ENCODE results near the gene TMEM89.

Gene TMEM89, protein sequence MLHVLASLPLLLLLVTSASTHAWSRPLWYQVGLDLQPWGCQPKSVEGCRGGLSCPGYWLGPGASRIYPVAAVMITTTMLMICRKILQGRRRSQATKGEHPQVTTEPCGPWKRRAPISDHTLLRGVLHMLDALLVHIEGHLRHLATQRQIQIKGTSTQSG

DNA sequence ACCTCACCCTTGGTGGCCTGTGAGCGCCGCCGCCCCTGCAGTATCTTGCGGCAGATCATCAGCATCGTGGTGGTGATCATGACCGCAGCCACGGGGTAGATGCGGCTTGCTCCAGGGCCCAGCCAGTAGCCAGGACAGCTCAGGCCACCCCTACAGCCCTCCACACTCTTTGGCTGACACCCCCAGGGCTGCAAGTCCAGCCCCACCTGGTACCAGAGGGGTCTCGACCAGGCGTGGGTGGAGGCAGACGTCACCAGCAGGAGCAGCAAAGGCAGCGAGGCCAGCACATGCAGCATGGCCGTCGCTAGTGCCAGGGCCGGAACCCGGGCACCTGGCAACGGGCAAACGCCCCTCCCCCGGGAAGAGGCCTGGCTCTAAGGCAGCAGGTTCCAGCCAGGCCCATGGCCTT, at the start of gene TMEM89:
TMEM89 (minus strand) TSS at position 309 of the 409 bp plus-strand sequence; CDS start at position 296, 13 bp downstream.
- no peak for DNase-seq

DNA sequence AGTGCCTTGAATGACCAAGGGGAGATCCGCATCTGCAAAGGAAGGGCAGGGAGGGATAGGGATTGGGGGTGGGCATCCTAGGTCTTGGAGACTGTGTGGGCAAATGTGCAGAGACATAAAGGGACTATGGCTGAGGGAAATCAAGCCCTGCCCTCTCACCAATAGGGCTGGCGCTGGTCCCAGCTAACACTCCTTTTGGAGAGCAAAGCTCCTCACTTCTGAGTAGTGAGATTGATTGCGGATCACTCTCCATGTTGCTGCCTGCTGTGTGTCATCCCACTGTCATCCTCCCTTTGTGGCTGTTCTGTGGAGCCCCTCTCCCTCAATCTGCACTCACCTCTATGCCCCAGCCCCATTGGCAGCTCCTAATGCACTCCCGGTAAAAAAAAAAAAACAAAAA, 43.4 kb upstream of the TMEM89 start:
- DNase-seq = no peak

DNA sequence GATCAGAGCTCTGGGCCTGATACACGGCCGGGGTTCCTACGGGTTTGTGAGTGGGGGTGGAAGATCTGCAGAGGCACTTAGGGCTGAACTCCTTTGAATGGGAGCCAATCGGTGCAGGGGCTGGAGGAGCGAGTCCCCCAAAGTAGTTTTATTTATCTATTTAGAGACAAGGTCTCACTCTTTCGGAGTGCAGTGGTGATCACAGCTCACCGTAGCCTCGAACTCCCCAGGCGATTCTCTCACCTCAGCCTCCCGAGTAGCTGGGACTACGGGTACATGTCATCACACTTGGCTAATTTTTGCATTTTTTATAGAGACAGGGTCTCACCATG, 42.7 kb upstream of the TMEM89 start:
- DNase-seq = no peak

DNA sequence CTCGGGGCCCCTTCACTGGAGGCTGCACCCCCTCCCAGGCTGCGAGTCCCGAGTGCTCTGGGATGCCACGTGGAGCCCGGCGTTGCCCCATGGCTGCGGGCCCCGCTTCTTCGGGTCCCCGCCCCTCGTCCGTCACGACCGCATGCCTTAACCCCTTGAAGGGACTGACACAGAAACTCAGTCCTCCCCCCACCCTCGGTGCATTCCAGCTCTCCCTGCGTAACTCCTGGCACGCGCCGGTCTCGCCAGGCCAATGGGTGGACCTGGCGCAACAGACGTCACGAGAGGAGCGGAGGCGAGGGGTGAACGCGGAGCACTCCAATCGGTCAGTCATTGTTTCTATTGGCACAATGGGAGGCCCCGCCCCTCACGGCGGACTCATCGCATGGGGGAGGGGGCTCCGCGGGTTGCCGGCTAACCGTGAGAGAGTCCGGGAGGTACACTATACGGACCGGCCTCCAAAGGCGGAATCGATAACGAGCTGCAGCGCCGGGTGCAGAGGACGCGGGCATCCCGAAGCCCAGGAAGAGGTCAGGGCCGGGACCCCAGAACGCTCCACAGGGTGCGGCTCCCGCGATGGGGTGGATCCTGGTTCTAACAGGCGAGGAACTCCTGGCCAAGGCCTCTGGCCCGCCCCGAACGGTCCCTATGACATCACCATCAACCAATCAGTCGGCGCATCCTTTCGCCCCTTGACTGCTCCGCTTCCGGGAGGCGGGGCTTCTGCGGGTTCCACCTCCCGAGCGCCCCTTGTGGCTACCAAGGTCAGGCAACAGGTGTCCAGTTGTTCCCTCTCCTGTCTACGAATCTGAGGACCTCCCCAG, 42.1 kb upstream of the TMEM89 start:
- DNase-seq = peak; percentile 98

DNA sequence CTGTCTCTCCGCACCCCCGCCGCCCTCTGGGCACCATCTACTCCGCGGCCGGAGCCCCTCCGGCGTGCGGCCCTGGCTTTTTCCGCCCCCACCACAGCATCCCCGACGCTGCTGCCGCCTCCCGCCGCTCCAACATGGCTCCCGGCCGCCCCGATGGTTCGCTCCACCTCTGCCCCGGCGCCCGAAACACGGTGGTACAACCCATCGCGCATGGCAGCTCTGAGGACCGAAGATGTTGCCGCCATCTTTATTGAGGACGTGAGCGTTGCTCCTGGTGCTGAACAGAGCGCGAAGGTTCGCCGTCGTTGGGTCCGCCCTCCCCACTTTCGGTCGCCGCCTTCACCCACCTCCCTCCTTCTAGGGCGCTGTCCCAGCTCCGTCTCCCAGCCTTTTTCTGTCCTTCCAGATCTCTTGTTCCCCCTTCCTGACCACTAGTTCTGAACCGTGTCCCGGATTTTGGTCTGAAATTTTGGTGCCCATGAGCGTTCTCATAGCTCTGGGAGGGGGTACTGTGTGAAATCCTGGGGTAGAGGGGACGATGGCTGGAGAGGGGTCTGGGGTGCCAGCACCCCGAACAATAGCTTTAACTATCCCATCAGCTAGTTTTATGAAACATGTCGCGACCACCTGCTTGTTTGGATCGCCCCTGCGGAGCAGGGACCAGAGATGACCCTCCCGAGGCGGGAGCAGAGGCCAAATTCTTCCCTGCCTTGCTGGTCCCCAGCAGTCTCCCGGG, 41.4 kb upstream of the TMEM89 start, which contains the start of gene CELSR3:
CELSR3 (minus strand) TSS at position 134 of the 736 bp plus-strand sequence. CDS start 252 bp downstream, outside the sequence.
- peak; percentile 81 for DNase-seq

DNA sequence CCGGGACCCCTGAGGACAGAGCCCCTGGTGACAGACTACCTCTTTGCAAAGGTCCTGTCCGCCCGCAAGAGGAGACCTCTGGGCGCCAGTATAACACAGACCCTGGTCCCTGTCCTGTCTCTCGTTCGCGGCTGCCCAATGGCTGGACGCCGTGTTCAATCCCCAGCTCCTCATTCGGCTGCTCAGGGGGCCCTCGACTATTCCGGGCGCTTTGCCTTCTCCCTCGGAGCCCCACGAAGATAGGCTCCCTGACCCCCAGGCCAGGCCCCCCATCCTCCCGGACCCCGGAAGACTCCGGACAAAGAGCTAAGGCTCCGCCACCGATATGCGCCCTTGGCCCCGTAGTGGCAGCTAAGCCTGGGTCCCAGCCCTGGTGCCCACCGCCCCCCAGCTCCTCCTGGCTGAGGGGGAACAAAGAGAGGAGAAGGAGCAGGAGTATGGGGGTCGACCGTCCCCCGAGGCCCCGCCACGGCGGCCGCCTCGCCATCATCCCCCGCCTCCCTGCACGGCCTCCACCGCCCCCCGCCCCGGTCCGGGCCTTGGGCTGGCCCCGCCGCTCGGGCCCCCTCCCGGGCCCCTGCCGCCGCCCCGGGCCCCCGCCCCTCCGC, 40.7 kb upstream of the TMEM89 start:
- DNase-seq = no peak

DNA sequence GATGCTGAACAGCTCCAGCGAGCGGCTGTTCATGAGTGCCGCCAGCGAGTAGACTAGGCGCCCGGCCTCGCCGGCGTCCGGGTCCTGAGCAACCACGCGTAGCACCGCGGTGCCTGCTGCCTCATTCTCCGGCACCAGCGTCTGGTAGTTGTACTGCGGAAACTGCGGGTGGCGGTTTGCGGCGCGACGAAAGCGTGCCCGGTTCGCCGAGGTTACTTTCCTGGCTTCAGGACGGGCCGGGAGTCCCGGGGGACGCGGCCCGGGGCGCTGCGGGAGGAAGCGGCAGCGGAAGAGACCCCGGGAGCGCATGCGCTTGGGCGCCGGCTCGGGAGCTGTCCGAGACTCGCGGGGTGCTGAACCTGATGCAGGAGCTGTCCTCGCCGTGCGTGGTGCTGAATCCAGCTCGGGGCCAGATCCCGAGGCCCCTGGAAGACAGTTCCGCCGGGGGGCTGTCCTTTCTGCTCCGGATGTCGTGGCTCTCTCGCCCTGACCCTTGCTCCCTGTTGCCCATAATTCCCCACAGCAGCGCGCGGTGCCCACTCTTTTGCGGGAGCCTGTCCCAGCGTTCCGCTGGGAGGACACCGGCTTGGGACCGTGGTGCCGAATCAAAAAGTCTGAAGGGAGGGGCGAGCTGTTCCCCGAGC, 40.1 kb upstream of the TMEM89 start:
- peak; percentile 46 for DNase-seq

DNA sequence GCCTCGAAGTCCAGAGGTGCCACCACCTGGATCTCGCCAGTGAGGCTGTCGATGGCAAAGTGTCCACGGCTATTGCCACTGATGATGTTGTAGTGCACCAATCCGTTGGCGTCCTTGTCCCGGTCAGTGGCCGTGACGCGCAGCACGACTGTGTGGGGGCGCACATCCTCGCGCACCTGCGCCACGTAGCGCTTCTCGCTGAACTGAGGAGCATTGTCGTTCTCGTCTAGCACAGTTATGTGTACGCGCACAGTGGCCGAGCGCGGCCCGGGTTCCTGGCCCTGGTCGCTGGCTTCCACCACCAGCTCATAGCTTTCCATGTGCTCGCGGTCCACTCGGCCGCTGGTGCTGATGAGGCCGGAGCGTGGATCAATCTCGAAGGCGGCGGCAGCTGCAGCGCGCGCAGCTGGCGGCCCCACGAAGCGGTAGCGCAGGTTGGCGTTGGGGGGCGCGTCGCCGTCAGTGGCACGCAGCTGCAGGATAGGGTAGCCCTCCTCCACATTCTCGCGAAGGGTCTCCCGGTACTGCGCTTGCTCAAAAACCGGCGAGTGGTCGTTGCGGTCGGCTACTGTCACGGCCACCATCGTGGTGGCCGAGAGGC, 39.3 kb upstream of the TMEM89 start:
- no peak for DNase-seq

DNA sequence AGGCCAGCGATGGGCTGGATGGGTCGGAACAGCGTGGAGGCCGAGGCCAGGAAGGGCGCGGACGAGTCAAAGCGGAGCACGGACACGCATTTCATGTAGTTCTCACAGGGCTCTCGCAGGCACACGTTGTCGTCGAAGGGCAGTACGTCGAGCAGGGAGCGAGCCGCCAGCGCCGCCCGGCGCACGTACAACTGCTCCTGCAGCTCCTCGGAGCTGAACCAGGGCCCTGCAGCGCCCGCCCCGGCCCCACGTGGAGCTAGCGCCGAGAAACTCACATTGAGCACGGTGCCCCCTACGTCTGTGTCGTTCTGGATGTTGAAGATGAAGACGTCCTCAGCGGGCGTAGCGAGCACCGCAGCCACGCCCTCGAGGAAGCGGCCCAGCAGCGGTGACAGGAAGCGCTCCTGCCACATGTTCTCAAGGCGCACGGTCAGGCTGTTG, 35.3 kb upstream of the TMEM89 start:
- no peak for DNase-seq

DNA sequence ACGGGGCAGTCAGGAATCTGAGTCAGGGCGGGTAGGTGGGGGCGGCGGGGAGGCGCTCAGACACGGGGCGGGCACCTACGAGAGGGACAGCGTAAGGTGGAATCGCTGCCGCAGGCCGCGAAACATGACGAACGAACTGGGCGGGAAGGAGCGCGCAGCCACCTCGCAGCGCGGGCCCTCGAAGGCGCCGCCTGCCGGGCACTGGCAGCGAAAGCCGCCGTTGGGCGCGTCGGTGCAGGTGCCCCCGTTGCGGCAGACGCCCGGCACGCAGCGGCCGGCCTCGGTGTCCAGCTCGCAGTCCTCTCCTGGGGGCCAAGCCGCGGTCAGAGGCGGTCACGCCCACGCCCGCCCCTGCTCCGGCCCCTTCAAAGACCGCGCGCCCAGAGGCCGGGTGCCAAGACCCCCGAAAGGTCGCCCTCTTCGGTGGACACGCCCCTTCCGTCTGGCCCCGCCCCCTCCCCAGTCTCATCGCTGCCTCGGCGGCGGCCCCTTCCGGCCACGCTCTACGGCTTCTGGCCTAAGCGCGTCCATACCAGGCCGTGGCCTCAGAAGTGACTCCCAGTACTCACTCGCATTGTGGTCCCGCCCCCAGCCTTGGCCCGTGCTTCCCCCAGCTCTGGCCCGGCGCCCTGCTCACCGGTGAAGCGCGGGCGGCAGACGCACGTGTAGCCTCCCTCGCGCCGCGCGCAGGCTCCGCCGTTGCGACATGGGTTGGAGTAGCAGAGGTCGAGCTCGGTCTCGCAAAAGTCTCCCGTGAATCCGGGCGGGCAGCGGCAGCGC, 34.7 kb upstream of the TMEM89 start:
- peak; percentile 82 for DNase-seq

DNA sequence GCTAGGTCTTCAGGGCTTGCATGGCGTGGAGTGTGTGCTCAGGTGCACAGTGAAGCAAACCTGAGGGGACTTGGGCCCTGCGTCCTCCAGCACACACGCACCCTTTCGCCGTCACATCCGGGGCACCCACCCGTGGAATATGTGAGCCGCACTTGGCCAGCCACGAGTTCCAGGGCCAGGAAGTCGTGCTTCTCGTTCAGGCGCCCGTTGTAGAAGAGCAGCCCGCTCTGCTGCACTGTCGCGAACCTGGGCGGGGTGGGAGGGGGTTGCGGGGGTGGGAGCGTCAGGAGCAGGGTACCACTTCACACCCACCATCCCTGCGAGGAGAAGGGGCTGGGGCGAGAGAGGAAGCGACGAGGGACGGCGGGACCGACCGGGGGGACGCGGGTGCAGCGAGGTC, 34.0 kb upstream of the TMEM89 start:
- no peak for DNase-seq

DNA sequence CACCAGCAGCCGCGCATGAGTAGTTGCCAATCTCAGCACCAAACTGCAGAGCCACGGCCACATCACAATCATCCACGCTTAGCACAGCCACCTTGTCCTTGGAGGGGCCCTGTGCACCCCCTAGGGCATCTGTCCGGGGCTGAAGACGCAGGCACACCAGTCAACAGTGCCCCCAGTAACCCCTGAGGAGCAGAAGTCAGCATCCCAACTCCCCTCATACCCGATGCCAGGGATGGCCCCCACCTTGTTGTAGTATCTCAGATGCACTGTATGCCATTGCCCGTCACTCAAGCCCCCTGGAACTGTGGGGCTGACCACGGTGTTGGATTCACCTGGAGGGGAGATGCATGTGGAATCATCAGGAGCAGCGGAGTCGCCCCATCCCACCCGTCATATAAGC, 33.5 kb upstream of the TMEM89 start:
- DNase-seq = no peak

DNA sequence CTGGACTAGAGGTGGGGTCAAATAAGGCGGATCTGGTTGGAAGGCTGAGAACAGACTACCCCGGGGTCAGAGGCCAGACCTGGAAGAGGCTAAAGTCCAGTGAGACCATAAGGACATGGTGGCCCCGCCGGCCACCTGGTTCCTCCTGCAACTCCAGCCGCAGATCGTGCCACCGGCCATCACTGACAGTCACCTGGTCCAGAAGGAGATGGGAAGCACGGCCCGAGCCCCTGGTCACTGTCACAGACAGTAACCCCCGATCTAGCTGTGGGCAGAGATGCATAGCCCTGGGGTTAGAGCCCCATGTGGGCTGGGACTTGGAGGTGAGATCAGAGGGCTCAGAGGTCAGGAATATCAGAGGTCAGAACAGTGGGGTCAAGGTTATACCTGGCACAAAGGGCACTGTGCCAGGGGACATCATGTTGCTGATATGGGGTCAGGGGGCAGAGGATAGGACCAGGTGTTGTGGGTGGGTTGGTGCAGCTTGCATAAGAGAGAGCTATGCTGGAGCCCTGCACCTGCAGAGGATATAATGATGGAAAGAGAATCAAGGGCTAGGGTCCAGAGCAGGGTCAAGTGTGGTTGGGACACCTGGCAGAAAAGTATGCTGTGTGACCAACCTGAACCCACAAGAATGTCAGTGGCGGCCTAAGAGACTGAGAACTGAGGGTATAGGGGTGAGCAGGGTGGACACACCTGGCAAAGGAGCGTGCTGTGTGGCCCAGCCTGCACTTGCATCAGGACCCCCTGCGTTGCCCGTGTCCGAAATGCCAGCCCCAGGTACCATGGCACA, 31.6 kb upstream of the TMEM89 start:
- DNase-seq = no peak

DNA sequence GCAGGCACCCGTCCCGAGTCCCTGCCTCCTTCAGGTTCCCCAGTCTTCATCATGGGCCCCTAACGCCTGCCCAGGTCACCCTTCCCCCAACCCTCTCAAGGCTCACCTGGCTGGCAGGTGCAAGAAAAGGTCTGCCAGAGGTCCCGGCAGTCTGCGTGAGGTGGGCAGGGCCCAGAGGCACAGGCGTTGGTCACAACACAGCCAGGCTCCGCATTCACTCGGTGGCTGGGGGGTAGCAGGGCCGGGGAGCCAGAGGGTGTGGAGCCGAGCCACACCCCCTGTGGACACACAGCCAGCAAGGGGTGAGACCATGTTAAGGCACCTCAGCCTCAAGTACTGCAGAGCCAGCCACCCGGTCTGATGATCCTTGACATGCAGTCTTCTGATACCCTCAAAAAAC, 30.2 kb upstream of the TMEM89 start:
- no peak for DNase-seq

DNA sequence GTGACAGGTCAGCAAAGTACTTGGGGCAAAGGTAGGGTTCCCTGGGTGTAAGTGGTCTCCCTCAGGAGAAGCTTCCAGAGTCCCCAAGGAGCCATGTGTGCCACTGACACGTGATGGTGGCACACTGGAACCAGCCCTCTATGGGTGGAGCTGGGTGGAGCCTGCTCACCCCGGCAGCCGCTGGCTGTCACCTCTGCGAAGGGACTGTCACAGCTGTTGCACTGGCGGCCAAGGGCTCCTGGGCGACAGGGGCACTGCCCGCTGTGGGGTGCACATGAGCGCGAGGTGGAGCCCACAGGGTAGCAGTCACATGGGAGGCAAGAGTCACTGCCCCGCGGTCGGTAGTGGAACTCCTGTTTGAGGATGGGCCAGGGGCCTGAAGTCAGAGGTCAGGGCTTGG, 29.2 kb upstream of the TMEM89 start:
- DNase-seq = no peak

DNA sequence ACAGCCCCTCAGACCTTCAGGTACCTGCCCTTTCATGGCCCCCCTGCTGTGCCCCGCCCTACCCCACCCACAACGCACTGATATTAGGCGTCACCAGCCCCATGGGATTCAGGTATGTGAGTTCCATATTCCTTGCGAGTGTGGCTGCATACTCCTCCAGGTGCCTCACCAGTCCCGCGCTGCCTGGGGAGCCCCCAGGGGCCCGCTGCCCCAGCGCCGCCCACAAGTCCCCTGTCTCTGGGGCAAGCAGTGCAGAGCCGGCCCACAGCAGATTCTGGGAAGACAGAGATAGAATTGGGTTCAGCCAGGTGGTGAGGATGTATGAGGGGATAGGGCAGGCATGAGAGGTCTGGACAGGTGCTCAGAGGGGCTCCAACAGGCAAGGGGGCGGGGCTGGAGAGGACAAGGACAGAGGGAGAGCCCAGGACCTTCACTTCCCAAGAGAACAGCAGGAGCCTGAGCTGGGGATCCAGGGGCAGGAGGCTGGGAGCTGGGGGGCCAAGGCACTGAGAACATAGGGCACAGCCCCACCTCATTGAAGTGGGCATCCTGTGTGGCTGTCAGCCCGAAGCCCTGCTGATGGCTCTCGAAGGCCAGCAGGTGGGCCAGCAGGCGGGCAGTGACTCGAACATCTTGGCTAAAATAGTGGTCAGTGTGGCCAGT, 26.8 kb upstream of the TMEM89 start:
- DNase-seq = no peak

DNA sequence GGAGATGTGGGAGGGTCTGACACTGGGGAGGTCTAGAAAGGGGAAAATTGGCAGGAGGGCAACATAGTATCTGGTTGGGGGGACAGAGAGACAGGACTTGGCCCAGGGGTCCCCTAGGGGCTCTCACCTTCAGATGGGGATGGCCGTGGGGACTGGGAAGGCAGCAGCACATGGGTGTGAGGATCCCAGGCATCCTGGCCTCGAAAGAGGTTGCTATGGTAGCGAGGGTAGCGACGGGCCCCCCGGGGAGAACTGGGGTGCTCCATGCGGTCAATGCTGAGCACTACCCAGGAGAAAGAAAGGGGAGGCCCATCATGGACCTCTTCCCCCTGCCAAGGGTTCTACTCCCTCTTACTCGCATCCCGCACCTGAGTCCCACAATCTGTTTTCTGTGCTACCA, 26.1 kb upstream of the TMEM89 start:
- no peak for DNase-seq

DNA sequence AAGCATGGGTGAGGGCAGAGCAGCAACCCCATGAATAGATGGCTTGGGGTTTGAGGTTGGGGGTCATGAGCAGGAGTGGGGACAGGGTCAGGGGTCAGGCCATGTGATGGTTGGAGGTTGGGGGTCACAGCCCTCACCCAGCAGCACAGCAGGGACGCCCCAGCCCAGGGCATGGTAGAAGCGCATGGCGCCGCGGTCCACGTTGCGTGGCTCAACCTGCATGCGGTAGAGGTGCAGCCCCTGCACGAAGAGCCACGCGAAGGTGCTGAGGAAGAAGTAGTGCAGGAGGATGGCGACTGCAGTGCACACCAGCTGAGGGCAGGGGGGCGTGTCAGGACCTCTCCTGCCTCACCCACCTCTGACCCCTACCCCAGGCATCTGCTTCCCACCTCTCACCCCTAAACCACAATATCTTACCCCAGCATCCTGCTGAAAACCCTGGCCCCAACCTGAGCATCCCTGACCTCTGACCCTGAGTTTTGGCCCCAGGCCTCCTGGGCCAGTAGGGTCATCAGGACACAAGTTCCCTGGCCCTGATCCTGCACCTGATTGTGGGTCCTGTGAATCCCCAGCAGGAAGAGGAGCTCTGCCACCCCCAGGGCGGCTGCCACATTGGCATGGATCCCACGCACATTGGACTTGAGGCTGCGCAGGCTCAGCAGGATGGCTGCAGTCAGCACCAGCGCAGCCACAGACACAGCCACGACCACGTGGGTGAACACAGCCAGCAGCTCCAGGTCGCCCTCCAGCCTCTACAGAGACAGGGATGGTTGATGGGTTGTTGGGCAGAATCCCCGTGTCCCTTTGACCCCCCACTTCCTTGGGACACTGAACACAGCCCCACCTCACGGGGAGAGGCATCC, 23.6 kb upstream of the TMEM89 start:
- DNase-seq = no peak

DNA sequence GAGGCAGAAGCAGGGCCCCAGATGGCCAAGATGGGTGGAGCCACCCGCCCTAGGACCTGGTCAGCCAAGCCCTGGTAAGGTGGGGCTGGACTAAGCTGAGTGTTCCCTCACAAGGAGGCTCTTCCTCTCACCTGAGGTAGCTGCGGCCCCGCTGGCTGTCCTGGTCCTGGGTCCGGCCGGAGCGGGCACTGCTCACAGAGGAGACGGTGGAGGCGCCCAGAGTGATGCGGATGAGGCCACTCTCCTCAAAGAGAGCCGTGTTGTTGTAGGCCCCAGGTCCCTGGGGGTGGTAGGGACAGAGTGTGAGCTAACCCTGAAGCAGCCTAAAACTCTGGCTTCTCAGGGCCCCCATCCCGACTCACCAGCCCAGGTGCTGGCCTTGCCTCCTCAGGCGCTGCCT, 21.0 kb upstream of the TMEM89 start:
- no peak for DNase-seq

Data from EL (cell line).